ENCODE results near the gene FADS1.

The FADS1 gene

GRCh38 chr11:61775606-61776554 is 40.9 kb downstream of the FADS1 start:
- ChIA-PET POLR2A (ENCODE audit: low non-redundant PET) (no interaction called here), CTCF (interaction anchor here (0.6 to 1.4 kb wide), 2 partner anchors 28 to 342 kb away, joined by 3 to 10 read pairs; no protein-coding TSS in a partner anchor)
- H3K27ac ChIP-seq = no peak overlapping the region
- TF ChIP-seq CTCF (conservative IDR thresholded peaks at IDR 0.05; ENCODE audit: low read depth) = no peak
- DNase-seq (ENCODE audit: low spot score) = no peak

GRCh38 chr11:61775106-61775505 is 41.7 kb downstream of the FADS1 start:
- no peak for TF ChIP-seq CTCF (conservative IDR thresholded peaks at IDR 0.05; ENCODE audit: low read depth)
- DNase-seq (ENCODE audit: low spot score) = no peak
- ChIA-PET POLR2A (ENCODE audit: low non-redundant PET) (no interaction called here), CTCF (interaction anchor here (0.6 to 1.4 kb wide), 2 partner anchors 28 to 341 kb away, joined by 3 to 10 read pairs; no protein-coding TSS in a partner anchor)
- H3K27ac ChIP-seq = no peak overlapping the region

GRCh38 chr11:61774411-61774810 is 42.4 kb downstream of the FADS1 start:
- no peak for TF ChIP-seq CTCF (conservative IDR thresholded peaks at IDR 0.05; ENCODE audit: low read depth)
- ChIA-PET POLR2A (ENCODE audit: low non-redundant PET) (no interaction called here), CTCF (interaction anchor here (0.5 to 1.4 kb wide), 3 partner anchors 12 to 28 kb away, joined by 3 to 10 read pairs (median 3); no protein-coding TSS in a partner anchor)
- H3K27ac ChIP-seq = no peak overlapping the region
- no peak for DNase-seq (ENCODE audit: low spot score)

- ChIA-PET POLR2A (ENCODE audit: low non-redundant PET) (no interaction called here), CTCF (no interaction called here)
- H3K27ac ChIP-seq = no peak overlapping the region
- no peak for TF ChIP-seq CTCF (conservative IDR thresholded peaks at IDR 0.05; ENCODE audit: low read depth)
- no peak for DNase-seq (ENCODE audit: low spot score)
These were observed 43.0 kb downstream of the FADS1 start for GRCh38 chr11:61773809-61774208.

GRCh38 chr11:61773356-61773755 is 43.4 kb downstream of the FADS1 start:
- CTCF ChIA-PET = no interaction called here
- TF ChIP-seq CTCF (conservative IDR thresholded peaks at IDR 0.05; ENCODE audit: low read depth) = no peak
- POLR2A ChIA-PET (ENCODE audit: low non-redundant PET) = no interaction called here
- H3K27ac ChIP-seq = no peak overlapping the region
- no peak for DNase-seq (ENCODE audit: low spot score)

GRCh38 chr11:61771985-61772455 is 44.8 kb downstream of the FADS1 start:
- CTCF ChIA-PET = interaction anchor here (0.6 kb wide), 2 partner anchors 17 to 21 kb away, joined by 3 to 4 read pairs; no protein-coding TSS in a partner anchor

More at GRCh38 chr11:61771985-61772455, 44.8 kb downstream of the FADS1 start:
- DNase-seq (ENCODE audit: low spot score) = no peak
- POLR2A ChIA-PET (ENCODE audit: low non-redundant PET) = no interaction called here
- H3K27ac ChIP-seq = peak overlapping the region; percentile 3; the same call in 1 of the 2 replicates
- no peak for TF ChIP-seq CTCF (conservative IDR thresholded peaks at IDR 0.05; ENCODE audit: low read depth)
